ENCODE data around the gene SMKR1.
"Not testable (repeated sequence)": the region's sequence is repeated elsewhere in the genome, so short reads cannot be mapped to it uniquely, and the experiment has no call there.

The SMKR1 gene

GRCh38 chr7:129522088-129522970 is 20.0 kb downstream of the SMKR1 start:
- no peak for DNase-seq
- intact Hi-C loops (cut with DNase I): no loop called here

- no peak for DNase-seq
- intact Hi-C loops (cut with DNase I): no loop called here
Measured at GRCh38 chr7:129522971-129523340, 20.6 kb downstream of the SMKR1 start.

GRCh38 chr7:129523924-129524323 is 21.6 kb downstream of the SMKR1 start:
- intact Hi-C loops (cut with DNase I): no loop called here
- DNase-seq: no peak

- intact Hi-C loops (cut with DNase I); DNase-seq: not testable (repeated sequence)
Measured at GRCh38 chr7:129524405-129524804, 22.1 kb downstream of the SMKR1 start.

- intact Hi-C loops (cut with DNase I): no loop called here
- DNase-seq: no peak
Measured at GRCh38 chr7:129525225-129525862, 23.0 kb downstream of the SMKR1 start.

GRCh38 chr7:129529643-129530042 is 27.3 kb downstream of the SMKR1 start:
- no peak for DNase-seq
- intact Hi-C loops (cut with DNase I): no loop called here

GRCh38 chr7:129530795-129531391 is 28.6 kb downstream of the SMKR1 start:
- intact Hi-C loops (cut with DNase I): no loop called here
- no peak for DNase-seq

- intact Hi-C loops (cut with DNase I): no loop called here
- DNase-seq: no peak
Measured at GRCh38 chr7:129531721-129532120, 29.4 kb downstream of the SMKR1 start.

GRCh38 chr7:129532375-129532774 is 30.0 kb downstream of the SMKR1 start:
- no peak for DNase-seq
- intact Hi-C loops (cut with DNase I): no loop called here

GRCh38 chr7:129534558-129535274 is 32.4 kb downstream of the SMKR1 start:
- DNase-seq; intact Hi-C loops (cut with DNase I): not testable (repeated sequence)

- intact Hi-C loops (cut with DNase I): no loop called here
- no peak for DNase-seq
Measured at GRCh38 chr7:129535896-129536295, 33.6 kb downstream of the SMKR1 start.

GRCh38 chr7:129536323-129536722 is 34.0 kb downstream of the SMKR1 start:
- intact Hi-C loops (cut with DNase I): no loop called here
- DNase-seq: peak in 4 of 42 donors; percentile 9 to 15 (median 12)

GRCh38 chr7:129538790-129539189 is 36.5 kb downstream of the SMKR1 start:
- DNase-seq: no peak
- intact Hi-C loops (cut with DNase I): no loop called here

- intact Hi-C loops (cut with DNase I): no loop called here
Measured at GRCh38 chr7:129540340-129540739, 38.0 kb downstream of the SMKR1 start.

GRCh38 chr7:129544700-129545099 is 42.4 kb downstream of the SMKR1 start:
- DNase-seq: no peak
- intact Hi-C loops (cut with DNase I): no loop called here

More at GRCh38 chr7:129540340-129540739, 38.0 kb downstream of the SMKR1 start:
- no peak for DNase-seq

GRCh38 chr7:129550693-129551360 is 48.5 kb downstream of the SMKR1 start:
- intact Hi-C loops (cut with DNase I): no loop called here
- no peak for DNase-seq

GRCh38 chr7:129553899-129554461 is 51.6 kb downstream of the SMKR1 start:
- intact Hi-C loops (cut with DNase I): no loop called here
- DNase-seq: peak in 6 of 42 donors; percentile 8 to 43 (median 16)

GRCh38 chr7:129556607-129557133 is 54.3 kb downstream of the SMKR1 start:
- intact Hi-C loops (cut with DNase I): no loop called here
- no peak for DNase-seq

All from head of caudate nucleus (tissue), 42 donors.